A549 (cell line): ENCODE data around the gene KIF1A.

Experiments
- EP300 ChIP-seq, 2 experiments: fragments of >200 bp; sonication (Bioruptor Twin); formaldehyde crosslinking; IDR thresholded peaks; 2 replicates in 1 of 2; 3 replicates in 1 of 2; pipeline ENCODE4 v1.6.1; 2016 to 2017
- FOSL2 ChIP-seq, 2 experiments: fragments of 450-650 bp in 1 of 2; fragments of >200 bp in 1 of 2; sonication (Bioruptor Twin) in 1 of 2; formaldehyde crosslinking; IDR thresholded peaks; 2 replicates each; pipeline versions ENCODE4 v1.5.0 to v1.6.1; 2016 to 2020; ENCODE audit warnings: mild to moderate bottlenecking in 1 of 2, moderate library complexity in 1 of 2
- MAFK ChIP-seq: fragments of 450-650 bp; IDR thresholded peaks from 2 replicates; pipeline ENCODE4 v1.6.1; 2014; ENCODE audit not compliant: partially characterized antibody
- NPAS2 ChIP-seq: fragments of 250-450 bp; sonication (Bioruptor Pico); IDR thresholded peaks from 2 replicates; pipeline ENCODE4 v1.8.0; 2022; ENCODE audit warnings: mild to moderate bottlenecking, moderate library complexity, borderline replicate concordance
- PHF8 ChIP-seq: fragments of 200-600 bp; sonication (generic); IDR thresholded peaks from 2 replicates; pipeline ENCODE4 v1.6.1; 2016; ENCODE audit warnings: low read depth, mild to moderate bottlenecking, antibody characterized with exemption, moderate library complexity, borderline replicate concordance
- POLR2A ChIP-seq: IDR thresholded peaks from 2 replicates; pipeline ENCODE4 v1.6.1; 2012; ENCODE audit warnings: mild to moderate bottlenecking, low read length
- RFX5 ChIP-seq: fragments of 450-650 bp; IDR thresholded peaks from 2 replicates; pipeline ENCODE4 v1.7.1; 2014; ENCODE audit warnings: antibody characterized with exemption, mild to moderate bottlenecking, moderate library complexity
- RNF2 ChIP-seq: fragments of 200-600 bp; sonication (generic); IDR thresholded peaks from 2 replicates; pipeline ENCODE4 v1.6.1; 2016; ENCODE audit warnings: low read depth, mild to moderate bottlenecking, antibody characterized with exemption, moderate library complexity, borderline replicate concordance
- TF ChIP-seq, protein P1 (sequence below): fragments of >200 bp; sonication (Bioruptor Twin); formaldehyde crosslinking; IDR thresholded peaks from 3 replicates; pipeline ENCODE4 v1.5.1; 2016
- TF ChIP-seq, protein P2 (sequence below): fragments of 200-600 bp; sonication (generic); IDR thresholded peaks from 2 replicates; pipeline ENCODE4 v1.6.1; 2016; ENCODE audit warnings: antibody characterized with exemption, mild to moderate bottlenecking, moderate library complexity
- TF ChIP-seq, protein P3 (sequence below): IDR thresholded peaks from 2 replicates; pipeline ENCODE4 v1.6.1; 2012
- TF ChIP-seq, protein P4 (sequence below): fragments of >200 bp; sonication (Bioruptor Twin); formaldehyde crosslinking; IDR thresholded peaks from 3 replicates; pipeline ENCODE4 v1.6.1; 2016
- TF ChIP-seq, protein P5 (sequence below): fragments of >200 bp; sonication (Bioruptor Twin); formaldehyde crosslinking; IDR thresholded peaks from 2 replicates; pipeline ENCODE4 v1.6.1; 2016

DNA sequence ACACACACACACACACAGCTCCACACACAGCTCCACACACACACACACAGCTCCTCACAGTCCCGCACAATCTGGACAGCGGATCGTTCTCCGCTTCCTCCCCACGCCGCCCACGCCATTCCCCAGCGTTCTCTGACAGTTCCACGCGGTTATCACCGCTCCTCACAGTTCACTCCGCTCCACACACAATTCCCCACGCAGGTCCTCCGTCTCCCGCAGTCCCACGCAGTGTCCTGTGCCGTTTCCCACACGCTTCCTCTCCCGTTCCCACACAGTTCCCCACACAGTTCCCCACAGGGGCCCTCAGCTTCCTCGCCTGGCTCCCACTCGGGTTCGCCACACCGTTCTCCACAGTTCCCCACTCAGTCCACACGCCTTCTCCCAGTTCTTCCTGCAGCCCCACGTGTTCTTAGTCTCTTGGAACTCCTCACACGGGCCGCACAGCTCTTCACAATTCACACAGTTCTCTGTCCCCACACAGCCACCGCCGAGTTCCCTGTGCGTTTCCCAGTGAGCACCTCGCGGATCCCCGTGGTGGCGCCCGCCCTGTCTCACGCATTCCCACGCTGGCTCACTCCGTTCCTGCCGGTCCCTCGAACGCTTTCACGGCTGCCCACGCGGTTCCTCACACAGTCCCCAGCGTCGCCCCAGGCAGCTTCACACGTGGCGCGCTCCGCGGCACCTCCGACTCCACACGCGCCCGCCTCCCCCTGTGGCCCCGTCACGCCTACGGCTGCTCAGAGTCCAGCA lies 38.4 kb downstream of the KIF1A start:
- TF ChIP-seq MAFK (no peak), POLR2A (no peak), RFX5 (no peak), RNF2 (no peak), EP300 (IDR thresholded peaks at IDR 0.05) (no peak), PHF8 (no peak), NPAS2 (CRISPR knock-in tag) (no peak), FOSL2 (IDR thresholded peaks at IDR 0.05) (no peak), FOSL2 (CRISPR knock-in tag; IDR thresholded peaks at IDR 0.05) (no peak)
- TF ChIP-seq, protein P1, sequence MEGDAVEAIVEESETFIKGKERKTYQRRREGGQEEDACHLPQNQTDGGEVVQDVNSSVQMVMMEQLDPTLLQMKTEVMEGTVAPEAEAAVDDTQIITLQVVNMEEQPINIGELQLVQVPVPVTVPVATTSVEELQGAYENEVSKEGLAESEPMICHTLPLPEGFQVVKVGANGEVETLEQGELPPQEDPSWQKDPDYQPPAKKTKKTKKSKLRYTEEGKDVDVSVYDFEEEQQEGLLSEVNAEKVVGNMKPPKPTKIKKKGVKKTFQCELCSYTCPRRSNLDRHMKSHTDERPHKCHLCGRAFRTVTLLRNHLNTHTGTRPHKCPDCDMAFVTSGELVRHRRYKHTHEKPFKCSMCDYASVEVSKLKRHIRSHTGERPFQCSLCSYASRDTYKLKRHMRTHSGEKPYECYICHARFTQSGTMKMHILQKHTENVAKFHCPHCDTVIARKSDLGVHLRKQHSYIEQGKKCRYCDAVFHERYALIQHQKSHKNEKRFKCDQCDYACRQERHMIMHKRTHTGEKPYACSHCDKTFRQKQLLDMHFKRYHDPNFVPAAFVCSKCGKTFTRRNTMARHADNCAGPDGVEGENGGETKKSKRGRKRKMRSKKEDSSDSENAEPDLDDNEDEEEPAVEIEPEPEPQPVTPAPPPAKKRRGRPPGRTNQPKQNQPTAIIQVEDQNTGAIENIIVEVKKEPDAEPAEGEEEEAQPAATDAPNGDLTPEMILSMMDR: no peak
- TF ChIP-seq, protein P2, sequence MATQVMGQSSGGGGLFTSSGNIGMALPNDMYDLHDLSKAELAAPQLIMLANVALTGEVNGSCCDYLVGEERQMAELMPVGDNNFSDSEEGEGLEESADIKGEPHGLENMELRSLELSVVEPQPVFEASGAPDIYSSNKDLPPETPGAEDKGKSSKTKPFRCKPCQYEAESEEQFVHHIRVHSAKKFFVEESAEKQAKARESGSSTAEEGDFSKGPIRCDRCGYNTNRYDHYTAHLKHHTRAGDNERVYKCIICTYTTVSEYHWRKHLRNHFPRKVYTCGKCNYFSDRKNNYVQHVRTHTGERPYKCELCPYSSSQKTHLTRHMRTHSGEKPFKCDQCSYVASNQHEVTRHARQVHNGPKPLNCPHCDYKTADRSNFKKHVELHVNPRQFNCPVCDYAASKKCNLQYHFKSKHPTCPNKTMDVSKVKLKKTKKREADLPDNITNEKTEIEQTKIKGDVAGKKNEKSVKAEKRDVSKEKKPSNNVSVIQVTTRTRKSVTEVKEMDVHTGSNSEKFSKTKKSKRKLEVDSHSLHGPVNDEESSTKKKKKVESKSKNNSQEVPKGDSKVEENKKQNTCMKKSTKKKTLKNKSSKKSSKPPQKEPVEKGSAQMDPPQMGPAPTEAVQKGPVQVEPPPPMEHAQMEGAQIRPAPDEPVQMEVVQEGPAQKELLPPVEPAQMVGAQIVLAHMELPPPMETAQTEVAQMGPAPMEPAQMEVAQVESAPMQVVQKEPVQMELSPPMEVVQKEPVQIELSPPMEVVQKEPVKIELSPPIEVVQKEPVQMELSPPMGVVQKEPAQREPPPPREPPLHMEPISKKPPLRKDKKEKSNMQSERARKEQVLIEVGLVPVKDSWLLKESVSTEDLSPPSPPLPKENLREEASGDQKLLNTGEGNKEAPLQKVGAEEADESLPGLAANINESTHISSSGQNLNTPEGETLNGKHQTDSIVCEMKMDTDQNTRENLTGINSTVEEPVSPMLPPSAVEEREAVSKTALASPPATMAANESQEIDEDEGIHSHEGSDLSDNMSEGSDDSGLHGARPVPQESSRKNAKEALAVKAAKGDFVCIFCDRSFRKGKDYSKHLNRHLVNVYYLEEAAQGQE: no peak
- TF ChIP-seq, protein P3, sequence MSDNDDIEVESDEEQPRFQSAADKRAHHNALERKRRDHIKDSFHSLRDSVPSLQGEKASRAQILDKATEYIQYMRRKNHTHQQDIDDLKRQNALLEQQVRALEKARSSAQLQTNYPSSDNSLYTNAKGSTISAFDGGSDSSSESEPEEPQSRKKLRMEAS: no peak
- TF ChIP-seq, protein P4, sequence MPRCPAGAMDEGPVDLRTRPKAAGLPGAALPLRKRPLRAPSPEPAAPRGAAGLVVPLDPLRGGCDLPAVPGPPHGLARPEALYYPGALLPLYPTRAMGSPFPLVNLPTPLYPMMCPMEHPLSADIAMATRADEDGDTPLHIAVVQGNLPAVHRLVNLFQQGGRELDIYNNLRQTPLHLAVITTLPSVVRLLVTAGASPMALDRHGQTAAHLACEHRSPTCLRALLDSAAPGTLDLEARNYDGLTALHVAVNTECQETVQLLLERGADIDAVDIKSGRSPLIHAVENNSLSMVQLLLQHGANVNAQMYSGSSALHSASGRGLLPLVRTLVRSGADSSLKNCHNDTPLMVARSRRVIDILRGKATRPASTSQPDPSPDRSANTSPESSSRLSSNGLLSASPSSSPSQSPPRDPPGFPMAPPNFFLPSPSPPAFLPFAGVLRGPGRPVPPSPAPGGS: no peak
- TF ChIP-seq, protein P5, sequence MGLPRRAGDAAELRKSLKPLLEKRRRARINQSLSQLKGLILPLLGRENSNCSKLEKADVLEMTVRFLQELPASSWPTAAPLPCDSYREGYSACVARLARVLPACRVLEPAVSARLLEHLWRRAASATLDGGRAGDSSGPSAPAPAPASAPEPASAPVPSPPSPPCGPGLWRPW: no peak
